ENCODE data around the gene SUSD2. TPM values are rescaled to one million over a fixed set of nuclear protein-coding genes. Genes with fewer than 3 reads are reported as not detected.
"Not testable (repeated sequence)": the region's sequence is repeated elsewhere in the genome, so short reads cannot be mapped to it uniquely, and the experiment has no call there.

The SUSD2 gene
- total and polyA plus RNA-seq, 2 donors from 2014 or later, result 14.8 to 25.2 TPM

DNA sequence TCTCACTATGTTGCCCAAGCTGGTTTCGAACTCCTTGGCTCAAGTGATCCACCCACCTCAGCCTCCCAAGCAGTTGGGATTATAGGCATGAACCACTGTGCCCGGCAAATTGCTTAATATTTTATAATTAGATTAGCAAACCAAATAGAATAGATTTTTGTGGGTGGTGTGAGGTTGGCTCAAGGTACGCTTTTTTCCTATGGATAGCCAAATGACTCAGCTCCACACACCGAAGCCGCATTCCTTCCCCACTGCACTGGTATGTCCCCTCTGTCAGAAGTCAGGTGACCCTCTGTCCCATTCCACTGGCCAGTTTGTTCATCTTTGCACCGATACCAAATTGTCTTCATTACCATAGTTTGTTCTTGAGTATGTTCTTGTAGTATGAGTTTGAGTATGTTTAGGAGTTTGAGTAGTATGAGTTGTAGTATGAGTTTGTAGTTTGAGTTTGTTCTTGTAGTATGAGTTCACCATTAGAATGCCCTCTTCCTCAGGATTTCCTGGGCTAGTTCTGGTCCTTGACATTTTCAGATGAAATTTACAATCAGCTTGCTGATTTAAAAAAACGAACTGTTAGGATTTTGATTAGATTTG, 19.4 kb downstream of the SUSD2 start:
- DNase-seq (no peak), FAIRE-seq (no peak)
- intact Hi-C loops (cut with DNase I), result no loop called here
- Histone ChIP-seq H3K9me3 (ENCODE audit: control insufficient read depth in 2 of 3, insufficient read depth in 1 of 3, low read length in 3 of 3) (no peaks in the 10 kb centered on the region), H3K36me3 (ENCODE audit: control insufficient read depth in 2 of 3, insufficient read depth in 3 of 3, low read length in 3 of 3) (no peaks in the 10 kb centered on the region), H3K27ac (ENCODE audit: low read depth in 2 of 2, low read length in 2 of 2) (no peak overlapping the region), H3K27me3 (ENCODE audit: control insufficient read depth, insufficient read depth, low read length) (no peaks in the 10 kb centered on the region), H3K4me3 (ENCODE audit: low read length in 3 of 3) (no peak overlapping the region), H3K9ac (ENCODE audit: low read length in 3 of 3) (no peak overlapping the region), H3K4me1 (ENCODE audit: control insufficient read depth in 2 of 3, insufficient read depth in 2 of 3, low read depth in 1 of 3, low read length in 3 of 3) (no peaks in the 10 kb centered on the region)
- TF ChIP-seq, protein P1, sequence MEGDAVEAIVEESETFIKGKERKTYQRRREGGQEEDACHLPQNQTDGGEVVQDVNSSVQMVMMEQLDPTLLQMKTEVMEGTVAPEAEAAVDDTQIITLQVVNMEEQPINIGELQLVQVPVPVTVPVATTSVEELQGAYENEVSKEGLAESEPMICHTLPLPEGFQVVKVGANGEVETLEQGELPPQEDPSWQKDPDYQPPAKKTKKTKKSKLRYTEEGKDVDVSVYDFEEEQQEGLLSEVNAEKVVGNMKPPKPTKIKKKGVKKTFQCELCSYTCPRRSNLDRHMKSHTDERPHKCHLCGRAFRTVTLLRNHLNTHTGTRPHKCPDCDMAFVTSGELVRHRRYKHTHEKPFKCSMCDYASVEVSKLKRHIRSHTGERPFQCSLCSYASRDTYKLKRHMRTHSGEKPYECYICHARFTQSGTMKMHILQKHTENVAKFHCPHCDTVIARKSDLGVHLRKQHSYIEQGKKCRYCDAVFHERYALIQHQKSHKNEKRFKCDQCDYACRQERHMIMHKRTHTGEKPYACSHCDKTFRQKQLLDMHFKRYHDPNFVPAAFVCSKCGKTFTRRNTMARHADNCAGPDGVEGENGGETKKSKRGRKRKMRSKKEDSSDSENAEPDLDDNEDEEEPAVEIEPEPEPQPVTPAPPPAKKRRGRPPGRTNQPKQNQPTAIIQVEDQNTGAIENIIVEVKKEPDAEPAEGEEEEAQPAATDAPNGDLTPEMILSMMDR (IDR thresholded peaks at IDR 0.05; ENCODE audit: borderline replicate concordance, extremely low read depth, insufficient read depth), result no peak

DNA sequence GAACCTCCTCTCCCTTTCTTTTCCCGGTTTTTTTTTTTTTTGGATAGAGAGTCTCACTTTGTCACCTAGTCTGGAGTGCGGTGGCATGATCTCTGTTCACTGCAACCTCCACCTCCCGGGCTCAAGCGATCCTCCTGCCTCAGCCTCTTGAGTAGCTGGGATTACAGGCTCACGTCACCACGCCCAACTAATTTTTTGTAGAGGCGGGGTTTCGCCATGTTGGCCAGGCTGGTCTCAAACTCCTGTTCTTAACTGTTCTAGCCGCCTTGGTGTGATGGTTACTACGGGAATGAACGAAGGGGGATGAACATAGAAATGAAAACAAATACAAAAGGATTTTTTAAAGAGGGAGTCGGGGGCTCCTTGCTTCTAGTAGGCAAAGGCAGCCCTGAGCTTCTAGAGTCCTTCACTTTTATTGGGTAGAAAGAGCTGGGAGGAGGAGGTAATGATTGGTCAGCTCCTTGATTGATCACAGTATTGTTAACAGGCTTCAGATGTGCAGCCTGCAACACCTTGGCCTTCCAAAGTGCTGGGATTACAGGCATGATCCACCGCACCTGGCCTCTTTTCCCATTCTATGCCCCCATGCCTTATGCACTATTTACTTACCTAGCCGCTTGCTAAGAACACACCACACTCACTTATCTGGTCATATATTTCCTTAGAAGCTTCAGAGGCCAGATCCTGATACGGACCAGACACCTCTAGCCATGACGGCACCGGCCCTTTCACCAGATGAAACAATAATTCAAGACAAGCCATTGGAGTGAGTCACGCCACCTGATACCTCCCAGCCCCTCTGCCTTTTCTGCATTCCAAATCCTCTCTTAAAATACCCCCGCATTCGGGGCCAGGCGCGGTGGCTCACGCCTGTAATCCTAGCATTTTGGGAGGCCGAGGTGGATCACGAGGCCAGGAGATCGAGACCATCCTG, 20.7 kb downstream of the SUSD2 start:
- DNase-seq (peak in 1 of 5 donors; percentile 18), FAIRE-seq (no peak)
- no peaks in the 10 kb centered on the region for H3K9me3 ChIP-seq (ENCODE audit: control insufficient read depth in 2 of 3, insufficient read depth in 1 of 3, low read length in 3 of 3)
- H3K27ac ChIP-seq (ENCODE audit: low read depth in 2 of 2, low read length in 2 of 2), result no peak overlapping the region
- intact Hi-C loops (cut with DNase I), result no loop called here
- H3K36me3 ChIP-seq (ENCODE audit: control insufficient read depth in 2 of 3, insufficient read depth in 3 of 3, low read length in 3 of 3), result no peaks in the 10 kb centered on the region
- TF ChIP-seq, protein P1 (IDR thresholded peaks at IDR 0.05; ENCODE audit: borderline replicate concordance, extremely low read depth, insufficient read depth), result no peak
- no peak overlapping the region for H3K9ac ChIP-seq (ENCODE audit: low read length in 3 of 3)
- H3K4me1 ChIP-seq (ENCODE audit: control insufficient read depth in 2 of 3, insufficient read depth in 2 of 3, low read depth in 1 of 3, low read length in 3 of 3), result no peaks in the 10 kb centered on the region
- no peaks in the 10 kb centered on the region for H3K27me3 ChIP-seq (ENCODE audit: control insufficient read depth, insufficient read depth, low read length)
- H3K4me3 ChIP-seq (ENCODE audit: low read length in 3 of 3), result no peak overlapping the region

DNA sequence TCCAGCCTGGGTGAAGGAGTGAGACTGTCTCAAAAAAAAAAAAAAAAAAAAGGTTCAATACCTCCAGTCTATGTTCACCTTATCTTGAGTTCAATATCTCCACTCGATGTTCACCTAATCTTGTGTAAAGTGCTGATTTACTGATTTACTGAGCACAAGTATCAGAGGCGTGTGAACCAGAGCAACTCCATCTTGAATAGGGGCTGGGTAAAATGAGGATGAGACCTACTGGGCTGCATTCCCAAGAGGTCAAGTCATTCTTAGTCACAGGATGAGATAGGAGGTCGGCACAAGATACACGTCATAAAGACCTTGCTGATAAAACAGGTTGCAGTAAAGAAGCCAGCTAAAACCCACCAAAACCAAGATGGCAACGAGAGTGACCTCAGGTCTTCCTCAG, 22.6 kb downstream of the SUSD2 start:
- H3K4me1 ChIP-seq (ENCODE audit: control insufficient read depth in 2 of 3, insufficient read depth in 2 of 3, low read depth in 1 of 3, low read length in 3 of 3); H3K36me3 ChIP-seq (ENCODE audit: control insufficient read depth in 2 of 3, insufficient read depth in 3 of 3, low read length in 3 of 3); H3K9me3 ChIP-seq (ENCODE audit: control insufficient read depth in 2 of 3, insufficient read depth in 1 of 3, low read length in 3 of 3); H3K27me3 ChIP-seq (ENCODE audit: control insufficient read depth, insufficient read depth, low read length); H3K4me3 ChIP-seq (ENCODE audit: low read length in 3 of 3); FAIRE-seq; intact Hi-C loops (cut with DNase I); DNase-seq; H3K27ac ChIP-seq (ENCODE audit: low read depth in 2 of 2, low read length in 2 of 2); H3K9ac ChIP-seq (ENCODE audit: low read length in 3 of 3): not testable (repeated sequence)

Measured in kidney (tissue), 14 donors.